IPS-18c (cell line): ENCODE results near the gene PPP2R2C.

Source experiments
- H3K4me3 ChIP-seq: 2 replicates; pipeline ENCODE4 v1.7.0; 2013; ENCODE audit warnings: low read depth, mild to moderate bottlenecking, low read length, moderate library complexity; ENCODE audit not compliant: insufficient read depth
- H3K9me3 ChIP-seq: one replicate; pipeline ENCODE4 v1.6.1; 2013; ENCODE audit warnings: mild to moderate bottlenecking, low read length, moderate library complexity; ENCODE audit not compliant: control insufficient read depth, insufficient read depth

The PPP2R2C gene

DNA sequence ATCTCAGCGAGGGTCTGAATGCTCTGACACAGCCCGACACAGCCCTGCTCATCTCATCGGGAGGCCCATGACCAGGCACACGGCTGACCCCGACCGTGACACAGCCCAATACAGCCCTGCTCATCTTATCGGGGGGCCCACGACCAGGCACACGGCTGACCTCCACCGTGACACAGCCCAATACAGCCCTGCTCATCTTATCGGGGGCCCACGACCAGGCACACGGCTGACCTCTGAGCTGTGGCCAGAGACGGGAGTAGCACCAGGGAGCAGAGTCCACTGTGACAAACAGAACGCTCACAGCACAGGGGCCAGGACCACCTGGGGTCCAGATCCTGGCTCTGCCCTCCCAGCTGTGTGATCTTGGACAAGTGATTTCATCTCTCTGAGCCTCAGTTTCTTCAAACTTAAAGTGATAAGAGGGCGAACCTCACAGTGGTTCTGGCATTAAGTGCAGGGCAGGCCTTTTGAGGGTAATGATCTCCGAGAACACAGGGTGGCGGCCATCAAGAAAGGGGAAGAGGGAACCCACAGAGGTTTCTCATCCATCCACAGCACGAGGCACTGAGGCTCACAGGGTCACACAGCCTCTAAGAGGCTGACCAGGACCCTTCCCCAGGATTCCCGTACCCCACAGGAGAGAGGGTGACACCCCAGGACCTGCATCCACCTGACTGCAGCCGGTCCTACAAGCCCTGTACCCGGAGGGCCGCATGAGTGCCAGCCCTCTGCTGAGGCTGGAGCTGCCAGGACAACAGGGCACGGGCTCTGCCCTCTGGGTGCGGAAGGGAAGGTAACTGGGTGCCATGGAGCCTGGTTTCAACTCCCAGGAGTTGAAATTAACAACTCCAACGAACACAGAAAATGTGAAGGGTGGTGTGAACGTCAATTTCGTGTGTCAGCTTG lies 142.7 kb downstream of the PPP2R2C start:
- Histone ChIP-seq H3K4me3 (no peak overlapping the region), H3K9me3 (peaks cover 7% of the 10 kb centered on the region)

DNA sequence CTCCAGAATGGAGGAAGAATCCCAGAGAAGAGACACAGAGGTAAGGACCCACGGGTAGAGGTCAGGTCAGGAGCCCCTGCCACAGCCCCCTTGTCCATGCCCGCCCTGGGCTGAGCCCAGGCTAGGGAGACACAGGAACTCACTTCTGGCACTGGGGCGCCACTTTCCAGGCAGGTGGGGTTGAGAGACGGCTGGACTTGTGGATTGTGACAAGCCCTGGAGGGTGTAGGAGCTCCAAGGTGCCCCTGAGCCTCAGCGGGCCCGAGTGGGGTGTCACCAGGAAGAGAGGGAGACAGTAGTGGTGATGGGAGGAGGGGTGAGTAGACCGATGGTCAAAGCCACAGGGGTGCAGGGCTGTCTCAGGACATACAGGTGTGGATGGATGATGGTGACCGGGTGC lies 143.9 kb downstream of the PPP2R2C start:
- peaks cover 5% of the 10 kb centered on the region for H3K9me3 ChIP-seq
- no peak overlapping the region for H3K4me3 ChIP-seq

DNA sequence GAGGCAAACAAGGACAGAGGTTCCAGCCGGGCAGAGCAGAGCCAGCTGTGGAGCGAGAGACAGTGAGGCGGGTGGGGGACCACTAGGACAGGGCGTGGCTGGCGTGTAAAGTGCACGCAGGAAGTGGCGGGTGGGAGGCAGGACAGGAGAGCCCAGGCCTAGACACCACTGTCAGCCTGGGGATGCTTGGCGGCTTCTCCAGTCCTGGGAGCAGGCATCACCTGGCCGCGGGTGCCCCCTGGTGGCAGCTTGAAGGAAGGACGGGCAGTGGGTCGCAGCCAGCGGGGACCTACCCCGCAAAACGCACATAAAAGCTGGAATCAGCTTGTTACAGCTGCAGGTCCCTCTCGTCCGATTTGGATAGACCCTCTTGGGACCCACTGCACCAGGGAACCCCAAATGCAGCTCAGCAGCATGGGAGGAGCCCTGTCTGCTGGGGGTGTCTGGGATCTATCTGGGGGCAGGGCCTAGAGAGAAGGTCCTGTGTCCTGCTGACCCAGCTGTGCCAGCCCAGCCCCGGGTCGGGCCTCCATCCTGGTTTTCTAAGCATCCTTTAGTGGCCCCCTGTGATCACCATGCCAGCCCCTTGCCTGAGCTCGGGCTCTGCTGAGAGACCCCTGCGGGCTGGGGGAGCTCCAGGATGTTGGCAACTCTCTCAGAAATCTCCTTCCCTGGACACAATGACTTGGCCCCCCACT lies 145.0 kb downstream of the PPP2R2C start:
- no peak overlapping the region for H3K4me3 ChIP-seq
- H3K9me3 ChIP-seq = peaks cover 5% of the 10 kb centered on the region

DNA sequence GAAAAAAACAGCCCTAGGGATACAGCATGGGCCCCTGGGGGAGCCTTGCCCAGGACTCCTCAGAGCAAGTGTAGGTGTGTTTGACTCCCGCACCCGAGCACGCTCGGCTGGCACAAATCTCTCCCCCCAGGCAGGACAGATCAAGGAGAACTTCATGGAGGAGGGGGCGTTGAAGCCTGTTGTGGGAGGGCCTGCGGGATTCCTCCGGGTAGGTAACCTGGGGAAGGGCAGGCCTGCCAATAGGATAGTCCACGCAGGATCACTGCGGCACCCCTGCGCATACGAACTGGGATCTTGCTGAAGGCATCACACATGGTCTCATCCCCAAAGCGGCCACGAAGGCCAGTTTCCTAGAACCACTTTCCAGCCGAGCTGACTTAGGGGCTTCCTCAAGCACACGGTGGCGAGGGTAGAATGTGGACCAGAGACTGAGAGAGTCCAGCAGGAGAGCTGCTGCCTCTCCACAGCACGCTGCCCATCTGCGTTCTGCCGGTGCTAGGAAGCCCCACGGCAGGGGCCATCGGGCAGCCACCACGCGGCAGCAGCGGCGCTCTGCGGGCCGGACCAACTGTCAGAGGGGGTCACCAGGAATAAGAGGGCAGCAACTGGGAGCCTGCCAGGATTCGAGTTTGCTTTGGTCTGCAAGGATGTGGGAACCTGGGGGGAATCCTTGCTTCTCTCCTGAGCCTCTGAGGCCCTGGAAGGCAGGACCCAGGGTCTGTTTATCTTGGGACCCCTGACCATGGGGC lies 145.9 kb downstream of the PPP2R2C start:
- H3K9me3 ChIP-seq = peaks cover 2% of the 10 kb centered on the region
- H3K4me3 ChIP-seq = no peak overlapping the region

DNA sequence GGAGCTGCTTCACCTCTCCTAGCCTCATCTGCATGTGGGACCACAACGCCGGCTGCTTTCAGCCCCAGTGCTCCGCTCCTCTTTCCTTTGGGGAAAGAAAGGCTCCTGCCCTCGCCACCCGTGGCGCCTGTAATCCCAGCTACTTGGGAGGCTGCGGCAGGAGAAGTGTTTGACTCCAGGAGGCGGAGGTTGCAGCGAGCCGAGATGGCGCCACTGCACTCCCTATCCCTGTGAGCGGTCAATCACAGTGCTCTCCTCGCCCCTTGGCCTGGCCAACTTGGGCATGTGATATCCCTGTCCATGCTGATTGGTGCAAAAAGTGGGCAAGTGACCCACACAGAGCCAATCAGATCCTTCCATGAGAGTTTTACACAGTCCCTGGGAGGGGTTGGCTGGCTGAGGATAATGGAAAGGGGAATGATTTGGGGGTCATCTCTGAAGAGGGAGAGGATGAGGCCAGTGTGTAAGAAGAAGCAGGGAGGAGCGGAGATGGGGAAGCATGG lies 146.6 kb downstream of the PPP2R2C start:
- Histone ChIP-seq H3K4me3 (no peak overlapping the region), H3K9me3 (peaks cover 2% of the 10 kb centered on the region)

DNA sequence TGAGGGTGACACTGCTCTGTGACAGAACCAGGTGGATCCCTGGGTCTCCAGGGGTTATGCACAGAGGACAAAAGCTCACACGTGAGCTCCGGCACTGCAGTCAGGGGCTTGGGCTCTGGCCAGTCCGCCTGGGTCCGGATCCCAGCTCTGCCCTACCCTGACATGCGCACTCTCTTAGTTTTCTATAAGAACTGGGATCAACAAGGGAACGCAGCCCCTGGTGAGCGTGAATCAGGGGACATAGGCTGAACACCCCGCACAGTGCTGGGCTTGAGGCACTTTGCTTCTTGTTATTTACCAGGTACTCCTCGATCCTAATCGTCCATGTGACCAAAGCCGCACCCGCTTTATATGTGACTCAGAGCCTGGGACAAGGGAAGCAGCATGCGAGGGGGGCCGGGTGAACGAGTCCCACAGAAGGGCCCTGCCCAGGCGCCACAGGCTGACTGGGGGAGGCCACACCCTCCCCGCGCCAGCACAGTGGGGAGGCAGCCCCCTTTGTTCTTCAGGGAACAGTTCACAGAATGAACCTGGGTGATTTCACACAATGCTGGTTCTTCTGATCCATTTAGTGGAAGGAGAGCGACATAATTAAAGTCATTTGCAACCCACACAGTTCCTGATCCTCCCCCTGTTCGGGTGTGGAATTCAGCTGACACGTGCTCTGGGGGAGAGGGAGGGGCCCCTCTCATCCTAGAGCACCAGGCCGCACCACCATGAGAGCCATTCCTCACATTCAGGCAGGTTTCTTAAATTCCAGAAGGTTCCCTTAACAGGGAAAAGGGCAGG lies 147.2 kb downstream of the PPP2R2C start:
- H3K9me3 ChIP-seq = peaks cover 2% of the 10 kb centered on the region
- no peak overlapping the region for H3K4me3 ChIP-seq

DNA sequence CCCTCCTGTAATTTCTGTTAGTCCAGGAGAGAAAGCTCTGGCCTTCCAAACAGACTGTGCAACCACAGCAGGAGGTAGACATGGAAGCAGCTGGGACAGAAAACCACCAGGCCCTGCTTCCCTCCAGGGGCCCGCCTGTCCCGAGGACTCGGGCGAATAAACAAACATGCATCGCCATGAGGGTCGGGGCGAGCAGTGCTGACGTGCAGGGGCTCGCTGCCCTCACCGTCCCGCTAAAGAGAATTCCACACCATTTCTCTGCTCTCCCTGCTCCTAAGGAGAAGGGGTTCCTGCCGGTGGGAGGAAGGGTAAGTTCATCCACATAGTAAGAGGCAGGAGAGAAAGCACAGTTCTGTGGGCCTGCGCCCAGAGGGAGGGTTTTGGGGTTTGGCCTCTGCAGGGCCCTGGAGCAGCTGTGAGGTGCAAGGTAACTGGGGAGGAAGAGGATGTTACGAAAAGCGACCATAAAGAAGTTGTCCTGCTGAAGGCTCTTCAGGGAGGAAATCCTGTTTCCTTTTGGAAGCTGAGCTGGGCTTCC lies 147.9 kb downstream of the PPP2R2C start:
- Histone ChIP-seq H3K4me3 (no peak overlapping the region), H3K9me3 (peaks cover 2% of the 10 kb centered on the region)

DNA sequence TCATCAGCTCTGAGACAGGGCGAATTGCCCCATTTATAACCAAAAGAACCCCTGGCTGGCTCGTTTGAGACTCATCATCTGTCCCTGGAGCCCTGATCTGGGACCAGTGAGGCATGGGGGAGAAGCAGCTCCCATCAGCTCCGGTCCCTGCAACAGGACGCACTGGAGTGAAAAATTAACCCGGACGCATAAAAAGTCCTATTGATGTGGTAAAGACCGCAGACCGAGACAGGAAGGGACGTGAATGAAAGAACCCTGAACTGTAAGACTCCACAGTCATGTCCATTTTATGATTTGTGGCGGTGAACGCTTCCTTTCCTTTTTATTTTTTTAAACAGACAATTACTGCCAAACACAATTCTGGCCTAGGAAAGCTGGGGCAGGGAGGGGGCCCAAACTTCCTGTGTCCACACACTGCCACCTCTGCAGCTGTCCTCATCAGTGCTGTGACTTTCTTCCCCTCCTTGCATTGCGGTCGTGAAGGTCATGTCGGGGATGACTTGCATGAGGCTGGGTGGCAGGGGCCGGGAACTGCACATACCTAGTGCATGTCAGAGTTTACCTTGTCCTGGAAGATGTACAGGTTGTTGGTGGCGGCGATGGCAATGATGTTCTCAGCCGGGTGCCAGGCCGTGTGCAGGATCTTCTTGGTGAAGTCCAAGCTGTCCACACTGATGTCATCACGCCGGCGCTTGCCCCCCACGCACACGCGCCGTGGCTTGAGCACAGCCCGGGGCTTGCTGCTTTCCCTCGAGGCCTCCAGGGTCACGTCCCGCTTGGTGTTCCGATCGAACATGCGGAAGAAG lies 149.4 kb downstream of the PPP2R2C start:
- H3K4me3 ChIP-seq = no peak overlapping the region

DNA sequence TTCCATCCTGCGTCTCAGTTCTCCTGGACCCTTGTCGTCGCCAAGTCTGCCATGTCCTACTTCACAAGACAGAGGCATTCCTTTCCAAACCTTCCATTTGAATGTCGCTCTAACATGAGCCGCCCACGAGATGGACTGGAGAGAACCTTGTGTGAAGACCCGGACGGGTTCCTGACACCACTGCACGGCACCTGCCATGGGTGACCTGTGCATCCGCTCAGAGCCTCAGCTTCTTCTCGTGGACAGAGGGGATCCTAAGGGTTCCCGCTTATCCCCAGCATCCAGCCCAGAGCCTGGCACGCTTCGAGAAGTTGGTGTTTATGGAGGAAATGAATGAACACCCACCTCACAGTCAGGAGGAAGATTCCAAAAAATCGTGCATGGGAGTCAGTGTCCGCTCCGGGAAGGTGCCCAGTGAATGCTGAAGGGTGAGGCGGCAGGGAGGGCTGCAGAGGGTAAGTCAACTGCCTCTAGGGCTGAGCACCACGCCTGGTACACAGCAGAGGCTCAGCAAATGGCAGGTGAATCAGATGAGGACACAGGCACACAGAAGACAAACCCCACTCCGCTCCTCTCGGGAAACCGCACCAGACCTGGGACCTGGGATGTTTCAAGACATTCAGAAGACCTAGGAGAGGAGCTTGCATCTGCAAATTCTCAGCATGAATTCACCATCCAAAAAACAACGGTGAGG lies 150.2 kb downstream of the PPP2R2C start:
- H3K9me3 ChIP-seq = peaks cover 2% of the 10 kb centered on the region
- H3K4me3 ChIP-seq = no peak overlapping the region

More for the DNA sequence above, 149.4 kb downstream of the PPP2R2C start:
- peaks cover 2% of the 10 kb centered on the region for H3K9me3 ChIP-seq

DNA sequence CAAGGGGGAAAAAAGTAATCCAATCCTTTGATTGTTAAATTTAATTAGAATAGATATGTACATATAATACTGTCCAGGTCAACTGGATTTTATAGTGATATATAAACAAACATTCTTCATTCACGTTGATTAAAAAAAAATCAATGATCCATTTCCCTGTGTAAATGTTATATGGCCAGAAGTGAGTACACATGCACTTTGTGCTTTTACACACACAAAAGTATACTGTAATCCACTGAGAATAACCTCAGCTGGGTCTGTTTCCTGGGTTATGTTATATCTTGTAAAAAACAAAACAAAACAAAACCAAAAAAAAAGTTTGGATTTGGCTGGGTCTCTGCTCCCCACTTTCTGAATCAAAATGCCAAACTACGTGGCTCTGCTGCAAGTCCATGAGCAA lies 151.1 kb downstream of the PPP2R2C start:
- peaks cover 2% of the 10 kb centered on the region for H3K9me3 ChIP-seq
- no peak overlapping the region for H3K4me3 ChIP-seq

DNA sequence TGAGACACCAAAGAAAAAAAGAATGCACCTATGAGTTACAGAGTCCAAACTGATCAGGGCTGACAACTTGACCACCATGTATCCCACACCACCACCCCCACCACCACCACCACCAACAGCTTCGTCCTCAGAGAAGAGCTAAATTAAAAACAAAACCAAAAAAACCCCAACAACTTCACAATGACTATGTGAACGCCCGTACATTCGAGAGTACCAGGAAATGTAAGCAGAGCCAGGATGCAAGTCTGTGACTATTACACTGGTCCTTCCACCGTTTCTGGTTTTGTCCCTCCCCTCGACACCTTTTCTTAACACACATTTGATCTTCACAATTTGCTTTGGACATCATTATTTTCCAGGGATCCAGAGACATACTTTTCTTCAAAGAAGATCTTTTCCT lies 151.8 kb downstream of the PPP2R2C start:
- peaks cover 2% of the 10 kb centered on the region for H3K9me3 ChIP-seq
- no peak overlapping the region for H3K4me3 ChIP-seq

DNA sequence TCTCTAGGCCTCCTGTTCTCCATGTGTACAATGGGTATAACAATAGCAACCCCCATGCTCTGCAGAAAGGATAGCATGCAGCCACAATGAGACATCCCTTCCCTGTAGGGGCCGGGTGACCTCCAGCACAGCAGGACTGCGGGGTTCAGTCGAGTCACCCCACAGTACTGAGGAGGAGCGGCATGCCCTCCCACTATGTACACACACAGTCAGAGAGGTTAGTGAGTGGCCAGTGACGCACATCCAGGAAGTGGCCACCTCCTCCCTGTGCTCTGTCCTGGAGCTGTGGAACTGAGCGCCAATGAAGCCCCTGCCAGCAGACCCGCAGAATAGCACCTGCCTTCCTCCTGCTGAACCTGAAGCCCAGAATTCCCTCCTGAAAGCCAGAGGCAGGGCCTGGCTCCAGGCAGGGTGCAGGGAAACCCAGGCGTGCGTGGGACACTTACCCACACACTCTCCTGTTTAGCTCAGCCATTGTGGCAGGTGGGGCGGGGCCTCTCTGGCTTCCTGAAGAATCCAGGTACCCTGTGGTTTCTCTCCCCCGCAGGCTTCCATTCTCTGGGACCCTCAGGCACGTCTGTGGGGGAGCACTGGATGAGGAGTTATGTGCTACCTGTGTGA lies 152.8 kb downstream of the PPP2R2C start:
- no peak overlapping the region for H3K4me3 ChIP-seq
- H3K9me3 ChIP-seq = peaks cover 2% of the 10 kb centered on the region

DNA sequence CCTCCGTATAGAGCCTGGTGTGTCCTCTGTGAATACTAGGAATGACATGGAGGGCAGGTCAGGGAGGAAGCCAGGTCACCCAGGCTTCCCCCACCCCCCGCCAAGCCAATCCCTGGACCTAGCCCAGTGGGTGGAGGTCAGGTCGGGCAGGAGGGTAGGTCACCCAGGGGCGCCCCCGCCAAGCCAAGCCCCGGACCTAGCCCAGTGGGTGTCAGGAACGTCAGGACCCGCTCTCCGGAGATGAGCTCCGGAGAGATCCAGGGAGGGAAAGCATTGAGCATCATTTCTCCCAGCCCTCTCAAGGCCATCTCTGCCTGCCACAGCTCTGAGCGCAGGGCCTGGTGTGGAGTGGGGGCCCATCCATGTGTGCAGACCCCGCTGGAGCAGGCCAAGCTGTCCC lies 154.2 kb downstream of the PPP2R2C start:
- Histone ChIP-seq H3K9me3 (peaks cover 2% of the 10 kb centered on the region), H3K4me3 (no peak overlapping the region)

DNA sequence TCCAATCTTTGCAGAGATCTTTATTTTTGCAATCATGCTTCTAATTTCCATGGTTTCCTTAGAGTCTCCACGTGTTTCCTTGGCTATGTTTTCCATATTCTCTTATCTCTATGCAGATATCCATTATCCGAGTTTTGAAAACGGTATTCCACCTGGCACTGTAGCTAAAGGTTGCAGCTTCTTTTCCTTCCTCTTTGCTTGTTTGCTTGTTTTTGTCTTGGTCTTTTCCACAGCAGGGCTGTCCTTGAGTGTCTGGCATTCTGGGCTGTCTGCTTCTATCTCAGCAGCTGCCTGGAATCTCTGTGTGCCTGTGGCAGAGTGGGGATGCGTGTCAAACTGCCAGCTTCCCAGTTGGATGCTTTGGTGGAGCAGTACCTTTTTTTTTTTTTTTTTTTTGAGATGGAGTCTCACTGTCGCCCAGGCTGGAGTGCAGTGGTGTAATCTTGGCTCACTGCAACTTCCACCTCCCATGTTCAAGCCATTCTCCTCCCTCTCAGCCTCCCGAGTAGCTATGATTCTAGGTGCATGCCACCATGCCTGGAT lies 155.9 kb downstream of the PPP2R2C start:
- Histone ChIP-seq H3K9me3 (peaks cover 2% of the 10 kb centered on the region), H3K4me3 (no peak overlapping the region)

DNA sequence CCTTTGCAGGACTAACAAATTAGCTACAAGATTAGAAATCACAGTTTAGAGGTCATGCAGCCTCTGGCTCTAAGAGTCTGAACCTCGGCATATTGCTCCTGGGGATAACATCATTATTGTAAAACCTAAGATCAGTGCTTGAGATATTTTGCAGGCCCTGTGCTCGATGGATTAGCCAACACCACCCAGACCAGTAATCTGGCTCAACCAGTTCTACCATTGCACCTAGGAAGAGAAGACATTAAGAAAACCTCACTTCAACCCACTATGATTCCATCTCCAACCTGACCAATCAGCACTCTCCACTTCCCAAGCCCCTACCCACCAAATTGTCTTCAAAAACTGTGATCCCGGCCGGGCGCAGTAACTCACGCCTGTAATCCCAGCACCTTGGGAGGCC lies 159.2 kb downstream of the PPP2R2C start:
- H3K9me3 ChIP-seq = peaks cover 2% of the 10 kb centered on the region
- no peak overlapping the region for H3K4me3 ChIP-seq
